Endothelial cell of umbilical vein (primary cell): Measurements from ENCODE around the gene ZCWPW1. TPM values are rescaled to one million over a fixed set of nuclear protein-coding genes. Genes with fewer than 3 reads are reported as not detected.
"Not testable (repeated sequence)": the region's sequence is repeated elsewhere in the genome, so short reads cannot be mapped to it uniquely, and the experiment has no call there.

Experiments used
- BruUV-seq: library from RNA; stranded (reverse); fragments of 400-500 nt; replicated peaks from 2 replicates; lab custom pipeline; 2021; lab: Mats Ljungman, UMichigan
- CTCF ChIA-PET: fragments of 300-600, 350-600 bp; sonication (Branson Sonifier 250); formaldehyde crosslinking; loops from one replicate; lab custom pipeline; 2021; ENCODE audit warnings: antibody characterized with exemption, inconsistent platforms; lab: Charles Lee
- POLR2A ChIA-PET: fragments of 300-600, 350-600 bp; sonication (Branson Sonifier 250); formaldehyde crosslinking; loops from one replicate; lab custom pipeline; 2021; ENCODE audit warnings: antibody characterized with exemption, inconsistent platforms; lab: Charles Lee
- DNase-seq: peaks from one replicate; pipeline ENCODE4 v3.0.0-alpha.2; 2011; ENCODE audit warnings: low read depth, low spot score
- FAIRE-seq: peaks from 2 replicates; lab custom pipeline; 2011; peaks lifted over from hg19 to GRCh38; lab: Jason Lieb, UNC
- H2AFZ ChIP-seq: 2 replicates; pipeline ENCODE4 v1.6.0; 2012; ENCODE audit warnings: low read depth, low read length, control low read depth, inconsistent platforms
- H3K27ac ChIP-seq: 2 replicates; pipeline ENCODE4 v1.5.1; 2011; ENCODE audit warnings: low read depth, mild to moderate bottlenecking, control low read depth, low read length, moderate library complexity; ENCODE audit not compliant: insufficient read depth
- H3K27me3 ChIP-seq, 2 experiments: 2 replicates each; pipeline versions ENCODE4 v1.6.0 to v1.6.1; 2011; ENCODE audit warnings: low read length in 2 of 2, mixed read lengths in 1 of 2; ENCODE audit not compliant: control insufficient read depth in 2 of 2, insufficient read depth in 2 of 2
- H3K36me3 ChIP-seq, 2 experiments: 2 replicates in 1 of 2; 3 replicates in 1 of 2; pipeline ENCODE4 v1.5.1; 2011; ENCODE audit warnings: low read length in 2 of 2, mild to moderate bottlenecking in 1 of 2, moderate library complexity in 1 of 2; ENCODE audit not compliant: control insufficient read depth in 2 of 2, insufficient read depth in 2 of 2; ENCODE audit errors: extremely low read depth in 1 of 2
- H3K4me1 ChIP-seq: 3 replicates; pipeline ENCODE4 v1.5.1; 2011; ENCODE audit warnings: mild to moderate bottlenecking, low read length; ENCODE audit not compliant: control insufficient read depth, insufficient read depth; ENCODE audit errors: extremely low read depth
- H3K4me2 ChIP-seq: 2 replicates; pipeline ENCODE4 v1.6.1; 2011; ENCODE audit warnings: low read length, control low read depth, mixed read lengths; ENCODE audit not compliant: insufficient read depth
- H3K4me3 ChIP-seq, 3 experiments: fragments of 200-600 bp in 1 of 3; sonication (generic), shearing (Covaris generic) in 1 of 3; replicated peaks in 1 of 3; 2 replicates each; pipeline ENCODE4 v1.5.1; 2011 to 2016; ENCODE audit warnings: control low read depth in 3 of 3, low read length in 3 of 3, mild to moderate bottlenecking in 2 of 3, inconsistent platforms in 1 of 3, low read depth in 1 of 3, moderate library complexity in 1 of 3; ENCODE audit not compliant: insufficient read depth in 1 of 3
- H3K79me2 ChIP-seq: 2 replicates; pipeline ENCODE4 v1.6.0; 2012; ENCODE audit warnings: low read length, inconsistent platforms; ENCODE audit not compliant: control insufficient read depth, insufficient read depth
- H3K9ac ChIP-seq: replicated peaks from 2 replicates; pipeline ENCODE3; 2011; ENCODE audit warnings: low read length, control low read depth; ENCODE audit not compliant: insufficient read depth; ENCODE audit errors: extremely low read depth
- H3K9me1 ChIP-seq: replicated peaks from 3 replicates; pipeline ENCODE4 v1.6.0; 2011; ENCODE audit warnings: mild to moderate bottlenecking, low read length; ENCODE audit not compliant: control insufficient read depth, insufficient read depth; ENCODE audit errors: extremely low read depth
- H3K9me3 ChIP-seq: replicated peaks from 2 replicates; pipeline ENCODE4 v1.5.1; 2012; ENCODE audit warnings: low read length, inconsistent platforms; ENCODE audit not compliant: control insufficient read depth, insufficient read depth
- H4K20me1 ChIP-seq: replicated peaks from 2 replicates; pipeline ENCODE3; 2011; ENCODE audit warnings: mild to moderate bottlenecking, low read length; ENCODE audit not compliant: control insufficient read depth, insufficient read depth; ENCODE audit errors: extremely low read depth
- EZH2 ChIP-seq: IDR thresholded peaks from 2 replicates; pipeline ENCODE4 v1.6.1; 2012; ENCODE audit warnings: borderline replicate concordance, low read depth, mild to moderate bottlenecking, moderate library complexity, low read length, inconsistent platforms; ENCODE audit not compliant: severe bottlenecking
- FOS ChIP-seq: IDR thresholded peaks from 2 replicates; pipeline ENCODE4 v1.6.1; 2011; ENCODE audit warnings: mild to moderate bottlenecking, low read length, moderate library complexity, borderline replicate concordance; ENCODE audit not compliant: insufficient read depth
- GATA2 ChIP-seq: IDR thresholded peaks from 2 replicates; pipeline ENCODE4 v1.7.0; 2011; ENCODE audit warnings: low read depth, mild to moderate bottlenecking, moderate library complexity, mixed read lengths, low read length; ENCODE audit not compliant: insufficient read length, insufficient read depth
- JUN ChIP-seq: IDR thresholded peaks from 2 replicates; pipeline ENCODE4 v1.6.1; 2011; ENCODE audit warnings: borderline replicate concordance, low read depth; ENCODE audit not compliant: insufficient read length, insufficient read depth
- MYC ChIP-seq: IDR thresholded peaks from one replicate; pipeline ENCODE4 v1.6.1; 2011; ENCODE audit warnings: mild to moderate bottlenecking, low read depth, low read length
- POLR2A ChIP-seq: IDR thresholded peaks from 2 replicates; pipeline ENCODE4 v1.6.1; 2012; ENCODE audit warnings: low read depth, mild to moderate bottlenecking, control low read depth, low read length
- POLR2AphosphoS5 ChIP-seq: IDR thresholded peaks from 2 replicates; pipeline ENCODE4 v1.6.1; 2012; ENCODE audit warnings: low read depth, mild to moderate bottlenecking, control low read depth, low read length, moderate library complexity; ENCODE audit not compliant: insufficient read depth
- dilution Hi-C: fragments of 300-500 bp; cut with MboI; formaldehyde crosslinking; loops from one replicate; pipeline ENCODE4 v1.15.0; 2019; ENCODE audit warnings: low sequenced_read_pairs; ENCODE audit not compliant: extremely low pct_ligation_motif_present
- intact Hi-C: fragments of 100-400 bp; cut with micrococcal nuclease; formaldehyde crosslinking; loops from one replicate; pipeline ENCODE4 v1.10.0; 2022
- polyA plus RNA-seq, 4 experiments: library from polyadenylated mRNA; depleted of rRNA in 3 of 4; stranded (reverse) in 3 of 4; unstranded in 1 of 4; fragments of >200 nt; gene quantifications; 2 replicates each; pipeline versions ENCODE4 v1.2.1 to v1.2.3, GENCODE V29; 2011 to 2012; ENCODE audit warnings: missing spikeins in 1 of 4
- total RNA-seq: library from RNA; stranded (reverse); gene quantifications from 2 replicates; pipeline ENCODE4 v1.2.3, GENCODE V29; 2021
- TF ChIP-seq, protein P1 (sequence below), 2 donors: IDR thresholded peaks; 1 replicate in 1 of 2; 2 replicates in 1 of 2; pipeline ENCODE4 v1.5.1; 2011; ENCODE audit warnings: low read length in 2 of 2, mild to moderate bottlenecking in 2 of 2, moderate library complexity in 2 of 2, control low read depth in 1 of 2, inconsistent platforms in 1 of 2, low read depth in 1 of 2; ENCODE audit not compliant: insufficient read depth in 1 of 2; ENCODE audit errors: extremely low read depth in 1 of 2
- TF ChIP-seq, protein P2 (sequence below): IDR thresholded peaks from 2 replicates; pipeline ENCODE4 v1.6.1; 2011; ENCODE audit not compliant: insufficient read depth, insufficient read length

ZCWPW1 gene
- total and polyA plus RNA-seq, 2 donors (not counting 3 experiments of a cell fraction or from before 2014, with no cell fraction given), result 0.31 to 0.32 TPM

DNA sequence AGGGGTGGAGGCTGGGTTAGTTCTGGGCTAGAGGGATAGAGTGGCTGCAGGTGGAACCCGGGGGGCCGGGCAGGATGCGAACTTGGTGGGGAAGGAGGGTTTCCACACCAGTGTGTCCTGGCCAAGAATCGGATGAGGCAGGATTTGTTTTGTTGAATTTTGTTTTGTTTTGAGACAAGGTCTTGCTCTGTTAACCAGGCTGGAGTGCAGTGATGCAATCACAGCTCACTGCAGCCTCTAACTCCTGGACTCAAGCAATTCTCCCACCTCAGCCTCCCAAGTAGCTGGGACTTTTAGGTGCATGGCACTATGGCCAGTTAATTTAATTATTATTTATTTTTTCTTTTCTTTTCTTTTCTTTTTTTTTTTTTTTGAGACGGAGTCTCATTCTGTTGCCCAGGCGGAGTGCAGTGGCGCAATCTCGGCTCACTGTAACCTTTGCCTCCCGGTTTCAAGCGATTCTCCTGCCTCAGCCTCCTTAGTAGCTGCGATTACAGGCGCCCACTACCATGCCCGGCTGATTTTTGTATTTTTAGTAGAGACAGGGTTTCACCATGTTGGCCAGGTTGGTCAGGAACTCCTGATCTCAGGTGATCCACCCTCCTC, 20.8 kb upstream of the ZCWPW1 start:
- H3K4me1 ChIP-seq, result peaks cover 24% of the 10 kb centered on the region
- dilution Hi-C loops (no loop called here), intact Hi-C loops (no loop called here)
- H3K27ac ChIP-seq, result no peak overlapping the region
- H3K36me3 ChIP-seq, result no peaks in the 10 kb centered on the region
- H3K4me2 ChIP-seq, result no peak overlapping the region
- no peak for TF ChIP-seq GATA2
- no peak for TF ChIP-seq FOS
- TF ChIP-seq POLR2A, result no peak
- TF ChIP-seq, protein P1, sequence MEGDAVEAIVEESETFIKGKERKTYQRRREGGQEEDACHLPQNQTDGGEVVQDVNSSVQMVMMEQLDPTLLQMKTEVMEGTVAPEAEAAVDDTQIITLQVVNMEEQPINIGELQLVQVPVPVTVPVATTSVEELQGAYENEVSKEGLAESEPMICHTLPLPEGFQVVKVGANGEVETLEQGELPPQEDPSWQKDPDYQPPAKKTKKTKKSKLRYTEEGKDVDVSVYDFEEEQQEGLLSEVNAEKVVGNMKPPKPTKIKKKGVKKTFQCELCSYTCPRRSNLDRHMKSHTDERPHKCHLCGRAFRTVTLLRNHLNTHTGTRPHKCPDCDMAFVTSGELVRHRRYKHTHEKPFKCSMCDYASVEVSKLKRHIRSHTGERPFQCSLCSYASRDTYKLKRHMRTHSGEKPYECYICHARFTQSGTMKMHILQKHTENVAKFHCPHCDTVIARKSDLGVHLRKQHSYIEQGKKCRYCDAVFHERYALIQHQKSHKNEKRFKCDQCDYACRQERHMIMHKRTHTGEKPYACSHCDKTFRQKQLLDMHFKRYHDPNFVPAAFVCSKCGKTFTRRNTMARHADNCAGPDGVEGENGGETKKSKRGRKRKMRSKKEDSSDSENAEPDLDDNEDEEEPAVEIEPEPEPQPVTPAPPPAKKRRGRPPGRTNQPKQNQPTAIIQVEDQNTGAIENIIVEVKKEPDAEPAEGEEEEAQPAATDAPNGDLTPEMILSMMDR (IDR thresholded peaks at IDR 0.05; ENCODE audit: extremely low read depth in 1 of 2, insufficient read depth in 1 of 2, low read depth in 1 of 2, low read length in 2 of 2), result no peak
- no peak for TF ChIP-seq JUN
- TF ChIP-seq MYC, result no peak
- TF ChIP-seq POLR2AphosphoS5, result no peak
- TF ChIP-seq EZH2, result no peak
- TF ChIP-seq, protein P2, sequence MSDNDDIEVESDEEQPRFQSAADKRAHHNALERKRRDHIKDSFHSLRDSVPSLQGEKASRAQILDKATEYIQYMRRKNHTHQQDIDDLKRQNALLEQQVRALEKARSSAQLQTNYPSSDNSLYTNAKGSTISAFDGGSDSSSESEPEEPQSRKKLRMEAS, result no peak
- no peak overlapping the region for H3K9ac ChIP-seq
- no peak overlapping the region for H2AFZ ChIP-seq
- H3K9me1 ChIP-seq, result no peaks in the 10 kb centered on the region
- DNase-seq, result no peak
- H3K27me3 ChIP-seq, result no peaks in the 10 kb centered on the region
- ChIA-PET CTCF (interaction anchor here (0.7 to 2.3 kb wide), 4 partner anchors 13 to 105 kb away, joined by 3 to 9 read pairs (median 6); partner anchors contain the start of gene PPP1R35), POLR2A (interaction anchor here (1.7 kb wide), 1 partner anchor 20 kb away, joined by 7 read pairs; the partner anchor contains the start of genes MEPCE and ZCWPW1)
- H3K4me3 ChIP-seq, result no peak overlapping the region
- H3K79me2 ChIP-seq, result no peaks in the 10 kb centered on the region
- no peak for FAIRE-seq
- H4K20me1 ChIP-seq, result no peaks in the 10 kb centered on the region
- no TSS peak for BruUV-seq
- no peaks in the 10 kb centered on the region for H3K9me3 ChIP-seq

DNA sequence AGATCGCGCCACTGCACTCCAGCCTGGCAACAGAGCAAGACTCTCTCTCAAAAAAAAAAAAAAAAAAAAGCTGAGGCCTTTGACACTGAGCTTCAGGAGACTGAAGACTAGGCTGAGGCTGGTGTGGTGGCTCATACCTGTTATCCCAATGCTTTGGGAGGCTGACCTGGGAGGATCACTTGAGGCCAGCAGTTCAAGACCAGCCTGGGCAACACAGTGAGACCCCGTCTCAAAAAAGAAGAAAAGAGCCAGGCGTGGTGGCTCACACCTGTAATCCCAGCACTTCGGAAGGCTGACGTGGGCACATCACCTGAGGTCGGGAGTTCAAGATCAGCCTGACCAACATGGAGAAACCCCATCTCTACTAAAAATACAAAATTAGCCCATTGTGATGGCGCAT, 18.9 kb upstream of the ZCWPW1 start:
- dilution Hi-C loops, H3K9ac ChIP-seq, H3K79me2 ChIP-seq, H3K36me3 ChIP-seq, intact Hi-C loops, H2AFZ ChIP-seq, H3K27me3 ChIP-seq, H3K27ac ChIP-seq, H3K9me1 ChIP-seq, FAIRE-seq, H3K4me3 ChIP-seq, DNase-seq, H3K9me3 ChIP-seq, BruUV-seq, H3K4me2 ChIP-seq, H4K20me1 ChIP-seq: not testable (repeated sequence)
- POLR2A ChIA-PET, result interaction anchor here (1.1 kb wide), 1 partner anchor 18 kb away, joined by 4 read pairs; the partner anchor contains the start of gene ZCWPW1
- CTCF ChIA-PET, result interaction anchor here (0.7 to 1.4 kb wide), 3 partner anchors 9 to 120 kb away, joined by 3 to 4 read pairs (median 4); no protein-coding TSS in a partner anchor
- peaks cover 36% of the 10 kb centered on the region for H3K4me1 ChIP-seq
